ENCODE data around the gene SAT2.

DNA sequence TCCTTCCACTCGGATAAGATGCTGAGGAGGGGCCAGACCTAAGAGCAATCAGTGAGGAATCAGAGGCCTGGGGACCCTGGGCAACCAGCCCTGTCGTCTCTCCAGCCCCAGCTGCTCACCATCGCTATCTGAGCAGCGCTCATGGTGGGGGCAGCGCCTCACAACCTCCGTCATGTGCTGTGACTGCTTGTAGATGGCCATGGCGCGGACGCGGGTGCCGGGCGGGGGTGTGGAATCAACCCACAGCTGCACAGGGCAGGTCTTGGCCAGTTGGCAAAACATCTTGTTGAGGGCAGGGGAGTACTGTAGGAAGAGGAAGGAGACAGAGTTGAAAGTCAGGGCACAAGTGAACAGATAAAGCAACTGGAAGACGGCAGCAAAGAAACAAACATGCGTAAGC is 47.3 kb upstream of the SAT2 start:
- TF ChIP-seq EZH2 (IDR thresholded peaks at IDR 0.05) (no peak), POLR2AphosphoS5 (IDR thresholded peaks at IDR 0.05; ENCODE audit: borderline replicate concordance, low read depth, low read length) (no peak), FOXP2 (optimal IDR thresholded peaks at IDR 0.05; ENCODE audit: control extremely low read depth, extremely low read length, insufficient read depth) (no peak)
